Right lobe of liver (tissue), 6 donors: Measurements from ENCODE around the gene DDX25. TPM values are rescaled to one million over a fixed set of nuclear protein-coding genes. Genes with fewer than 3 reads are reported as not detected.

Source experiments
- ATAC-seq, 4 donors: fragments of 200-7000 bp; cut with Tn5 transposase; one replicate each; pipeline ENCODE4 v1.9.1; 2020; ENCODE audit warnings: mild to moderate bottlenecking in 4 of 4, moderate library complexity in 4 of 4
- DNase-seq, 3 donors: peaks; one replicate each; pipeline ENCODE4 v3.0.0-alpha.2; 2020
- H3K27ac ChIP-seq, 3 donors: fragments of 200-600 bp; one replicate each; pipeline ENCODE4 v1.8.0; 2022
- H3K27me3 ChIP-seq, 2 donors: fragments of 200-600 bp; one replicate each; pipeline ENCODE4 v1.8.0; 2022
- H3K36me3 ChIP-seq, 4 donors: fragments of 200-600 bp; sonication (generic) in 1 of 4; one replicate each; pipeline versions ENCODE4 v1.5.1 to v1.8.0; 2017 to 2022; ENCODE audit warnings: control low read depth in 1 of 4
- H3K4me1 ChIP-seq, 4 donors: fragments of 200-600 bp; sonication (generic) in 1 of 4; one replicate each; pipeline versions ENCODE4 v1.5.1 to v1.8.0; 2017 to 2022; ENCODE audit warnings: control low read depth in 1 of 4
- H3K4me3 ChIP-seq, 3 donors: fragments of 200-600 bp; one replicate each; pipeline ENCODE4 v1.8.0; 2022
- H3K9me3 ChIP-seq, 4 donors: fragments of 200-600 bp; sonication (generic) in 1 of 4; one replicate each; pipeline versions ENCODE4 v1.5.1 to v1.8.0; 2017 to 2022; ENCODE audit warnings: control low read depth in 1 of 4
- POLR2A ChIP-seq: fragments of 450-650 bp; IDR thresholded peaks from one replicate; pipeline ENCODE4 v1.6.1; 2017; ENCODE audit warnings: antibody characterized with exemption, mild to moderate bottlenecking
- WGBS: methylation state at CpG from one replicate; pipeline ENCODE4 v1.1.6; 2018; ENCODE audit warnings: low coverage, low lambda C conversion rate; ENCODE audit not compliant: insufficient coverage; ENCODE audit errors: missing lambda C conversion rate; 5-methylcytosine and 5-hydroxymethylcytosine counted together
- intact Hi-C, 2 donors: fragments of 100-400 bp; cut with DNase I; formaldehyde crosslinking; loops; one replicate each; pipeline versions ENCODE4 v1.11.2 to v1.14.1; 2022
- total RNA-seq, 6 experiments: library from RNA; depleted of rRNA in 2 of 6; stranded (reverse); fragments of >200 nt in 2 of 6; fragmentation: NEBNext Ultra II Directional in 3 of 6; extraction: Animal tissue kit (Norgen Biotek cat#: 25700) in 3 of 6; gene quantifications; one replicate each; pipeline versions ENCODE4 v1.1.0 to v1.2.4, GENCODE V29; 2016 to 2023
- TF ChIP-seq, protein P1 (sequence below), 4 donors: fragments of 200-600 bp in 3 of 4; fragments of 450-650 bp in 1 of 4; IDR thresholded peaks; one replicate each; pipeline versions ENCODE4 v1.5.1 to v1.8.0; 2016 to 2022; ENCODE audit warnings: antibody characterized with exemption in 4 of 4, mild to moderate bottlenecking in 2 of 4
- donor health status: DM: no; HTN: yes; CAD: no.
- donor health status: DM: no; HTN: no; CAD: no.
- donor health status: DM: no; HTN: no; CAD: no.
- donor health status: DM: no; HTN: yes; CAD: no.
- donor health status: DM: no; HTN: yes; CAD: no.

Gene DDX25
- total RNA-seq, 6 experiments from 2014 or later: 0.17 to 0.28 (median 0.21) TPM; not detected in 2

DNA sequence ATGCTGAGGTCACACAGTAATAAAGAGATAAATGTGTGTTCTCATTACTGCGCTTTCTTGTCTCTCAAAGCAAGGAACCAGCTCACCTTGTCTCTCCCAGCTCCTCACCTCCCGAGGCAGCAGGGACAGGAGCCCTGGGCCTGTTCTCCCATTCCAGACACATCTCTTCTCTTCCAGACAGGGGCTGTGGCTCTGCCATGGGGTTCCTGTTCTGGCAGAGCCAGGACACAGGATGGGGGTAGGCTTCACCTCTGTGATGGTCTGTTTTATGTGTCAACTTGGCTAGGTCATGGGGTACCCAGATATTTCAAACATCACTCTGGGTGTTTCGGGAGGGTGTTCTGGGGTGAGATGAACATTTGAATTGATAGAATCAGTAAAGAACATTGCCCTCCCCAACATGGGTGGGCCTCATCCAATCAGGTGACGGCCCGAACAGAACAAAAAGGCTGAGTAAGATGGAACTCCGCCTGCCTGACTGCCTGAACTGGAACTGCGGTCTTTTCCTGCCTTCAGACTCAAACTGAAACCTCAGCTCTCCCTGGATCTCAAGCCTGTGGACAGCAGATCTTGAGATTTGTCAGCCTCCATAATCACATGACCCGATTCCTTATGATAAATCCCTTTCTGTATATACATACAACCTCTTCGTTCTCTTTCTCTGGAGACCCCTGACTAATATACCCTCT, 39.5 kb downstream of the DDX25 start:
- Histone ChIP-seq H3K4me3 (no peak overlapping the region), H3K36me3 (no peaks in the 10 kb centered on the region), H3K9me3 (no peaks in the 10 kb centered on the region), H3K27me3 (no peaks in the 10 kb centered on the region), H3K4me1 (no peaks in the 10 kb centered on the region), H3K27ac (no peak overlapping the region)
- DNase-seq (no peak), ATAC-seq (no peak)
- intact Hi-C loops: loop anchor here in 1 of 2 donors (10.0 kb wide), 1 partner anchor 91 kb away; no protein-coding TSS in a partner anchor
- no peak for TF ChIP-seq POLR2A
- TF ChIP-seq, protein P1, sequence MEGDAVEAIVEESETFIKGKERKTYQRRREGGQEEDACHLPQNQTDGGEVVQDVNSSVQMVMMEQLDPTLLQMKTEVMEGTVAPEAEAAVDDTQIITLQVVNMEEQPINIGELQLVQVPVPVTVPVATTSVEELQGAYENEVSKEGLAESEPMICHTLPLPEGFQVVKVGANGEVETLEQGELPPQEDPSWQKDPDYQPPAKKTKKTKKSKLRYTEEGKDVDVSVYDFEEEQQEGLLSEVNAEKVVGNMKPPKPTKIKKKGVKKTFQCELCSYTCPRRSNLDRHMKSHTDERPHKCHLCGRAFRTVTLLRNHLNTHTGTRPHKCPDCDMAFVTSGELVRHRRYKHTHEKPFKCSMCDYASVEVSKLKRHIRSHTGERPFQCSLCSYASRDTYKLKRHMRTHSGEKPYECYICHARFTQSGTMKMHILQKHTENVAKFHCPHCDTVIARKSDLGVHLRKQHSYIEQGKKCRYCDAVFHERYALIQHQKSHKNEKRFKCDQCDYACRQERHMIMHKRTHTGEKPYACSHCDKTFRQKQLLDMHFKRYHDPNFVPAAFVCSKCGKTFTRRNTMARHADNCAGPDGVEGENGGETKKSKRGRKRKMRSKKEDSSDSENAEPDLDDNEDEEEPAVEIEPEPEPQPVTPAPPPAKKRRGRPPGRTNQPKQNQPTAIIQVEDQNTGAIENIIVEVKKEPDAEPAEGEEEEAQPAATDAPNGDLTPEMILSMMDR (IDR thresholded peaks at IDR 0.05): no peak
- 79% methylated on average over 8 of the region's 9 CpGs for WGBS

DNA sequence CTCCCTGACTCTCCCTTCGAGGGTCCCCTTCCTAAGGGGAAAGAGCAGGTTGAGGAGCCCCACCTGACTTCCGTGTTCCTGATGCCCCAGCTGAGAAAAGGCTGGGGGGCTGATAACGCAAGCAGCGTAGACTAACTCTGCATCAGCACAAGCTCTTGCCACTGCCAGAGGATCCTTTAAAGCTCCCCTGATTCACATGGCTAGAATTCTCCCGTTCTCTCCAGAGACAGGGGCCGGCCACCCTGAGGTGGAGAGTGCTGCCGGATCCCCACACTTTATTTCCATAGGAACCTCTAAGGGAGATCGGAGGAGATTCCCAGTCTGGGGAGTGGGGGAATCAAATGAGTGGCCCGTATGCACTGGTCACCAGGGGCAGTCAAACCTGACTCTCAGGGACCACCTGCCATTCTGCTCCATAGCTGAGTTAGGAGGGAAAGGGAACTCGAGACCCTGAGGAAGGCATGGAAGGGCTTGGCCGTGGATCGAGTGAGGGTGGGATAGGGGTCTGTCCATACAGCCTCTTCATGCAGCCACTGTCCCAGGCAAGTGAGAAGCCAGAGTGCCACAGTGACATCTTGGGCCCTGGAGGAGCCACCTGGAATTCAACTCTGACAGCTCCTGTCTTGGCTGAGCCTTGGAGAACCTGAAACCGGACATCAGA, 40.2 kb downstream of the DDX25 start:
- no peaks in the 10 kb centered on the region for H3K4me1 ChIP-seq
- TF ChIP-seq POLR2A: no peak
- TF ChIP-seq, protein P1 (IDR thresholded peaks at IDR 0.05): no peak
- no peaks in the 10 kb centered on the region for H3K36me3 ChIP-seq
- H3K4me3 ChIP-seq: no peak overlapping the region
- DNase-seq (no peak), ATAC-seq (no peak)
- WGBS: 53% methylated on average over 4 of the region's 13 CpGs
- intact Hi-C loops: loop anchor here in 1 of 2 donors (10.0 kb wide), 1 partner anchor 90 kb away; no protein-coding TSS in a partner anchor
- no peaks in the 10 kb centered on the region for H3K27me3 ChIP-seq
- no peaks in the 10 kb centered on the region for H3K9me3 ChIP-seq
- no peak overlapping the region for H3K27ac ChIP-seq

DNA sequence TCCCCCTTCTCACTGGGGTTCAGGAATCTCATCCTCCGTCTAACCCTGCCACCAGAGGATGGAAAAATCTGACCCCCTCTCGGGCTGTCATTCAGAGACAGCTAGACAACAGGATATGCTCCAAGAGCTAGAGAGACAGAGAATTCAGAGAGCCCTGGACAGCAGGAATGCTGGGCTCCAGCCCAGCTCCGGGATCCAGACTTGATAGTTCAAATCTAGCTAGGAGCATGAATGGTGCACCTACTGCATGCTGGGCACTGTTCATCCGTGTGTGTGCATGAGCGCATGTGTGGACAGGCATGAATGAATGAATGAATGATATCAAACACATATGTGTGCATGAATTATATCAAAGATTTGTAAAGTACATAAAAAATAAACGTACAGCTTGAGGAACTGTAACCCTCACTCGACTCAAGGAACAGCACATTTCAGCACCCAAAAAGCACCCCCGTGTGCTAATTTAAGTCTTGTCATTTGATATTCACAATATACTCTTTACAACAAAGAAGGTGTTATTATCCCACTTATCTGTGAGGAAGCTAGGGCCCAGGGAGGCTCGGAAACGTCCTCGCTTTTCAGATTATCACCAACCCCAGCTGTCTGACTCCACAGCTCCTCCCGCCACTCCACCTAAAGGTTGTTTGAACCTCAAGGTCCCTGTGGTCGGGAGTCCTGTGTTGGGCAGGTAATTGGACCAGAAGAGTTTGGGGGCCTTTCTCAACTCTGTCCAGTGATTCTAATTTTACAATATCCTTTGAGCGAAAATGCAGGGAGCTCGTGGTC, 40.9 kb downstream of the DDX25 start:
- WGBS: 69% methylated on average over 12 of the region's 15 CpGs
- TF ChIP-seq, protein P1 (IDR thresholded peaks at IDR 0.05): no peak
- no peak for TF ChIP-seq POLR2A
- no peaks in the 10 kb centered on the region for H3K4me1 ChIP-seq
- H3K9me3 ChIP-seq: no peaks in the 10 kb centered on the region
- H3K27ac ChIP-seq: no peak overlapping the region
- no peak for ATAC-seq
- H3K27me3 ChIP-seq: no peaks in the 10 kb centered on the region
- DNase-seq: no peak
- no peaks in the 10 kb centered on the region for H3K36me3 ChIP-seq
- intact Hi-C loops: loop anchor here in 1 of 2 donors (10.0 kb wide), 1 partner anchor 90 kb away; no protein-coding TSS in a partner anchor
- no peak overlapping the region for H3K4me3 ChIP-seq

DNA sequence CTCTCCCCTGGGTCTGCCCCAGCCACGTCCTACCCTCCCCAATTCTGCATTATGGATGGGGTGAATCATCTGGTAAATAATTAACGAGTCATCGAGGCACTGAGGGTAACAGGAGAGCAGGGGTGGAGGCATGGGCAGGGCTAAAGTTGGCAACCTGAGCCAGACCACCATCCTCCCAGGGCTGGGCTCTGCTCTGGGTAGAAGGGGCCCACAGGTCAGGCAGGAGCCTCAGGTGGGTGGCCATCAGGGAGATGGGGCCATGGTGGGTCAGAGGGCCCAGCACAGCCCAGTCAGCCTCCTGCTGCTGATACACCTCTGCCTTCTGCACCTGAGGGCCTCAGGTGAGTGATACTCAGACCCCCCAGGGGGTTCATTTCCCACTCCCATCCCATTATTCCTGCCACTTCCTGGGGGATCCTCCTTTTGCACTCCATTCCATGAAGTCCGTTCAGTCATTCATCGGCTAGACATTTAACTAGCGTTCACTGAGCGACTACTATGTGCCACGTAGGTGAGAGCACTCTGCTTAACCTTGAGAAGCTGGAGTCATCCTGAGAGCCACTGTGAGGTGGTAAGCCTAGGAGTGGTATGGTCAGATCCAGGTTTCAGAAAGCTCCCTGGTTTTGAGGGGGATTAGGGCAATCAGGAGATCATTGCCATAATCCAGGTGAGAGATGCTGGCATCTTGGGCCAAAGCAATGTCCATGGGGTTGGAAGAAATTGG, 41.7 kb downstream of the DDX25 start, which contains the start of gene VSIG10L2:
Gene VSIG10L2 (plus strand): TSS at position 248 of the 724 bp plus-strand sequence. CDS start 12 bp downstream, at position 260.
- no peak for DNase-seq
- 83% methylated on average over 8 of the region's 8 CpGs for WGBS
- no peaks in the 10 kb centered on the region for H3K9me3 ChIP-seq
- TF ChIP-seq POLR2A: no peak
- no peak for ATAC-seq
- H3K4me3 ChIP-seq: no peak within 1 kb of the TSS
- H3K27me3 ChIP-seq: no peaks in the 10 kb centered on the region
- H3K36me3 ChIP-seq: no peaks in the 10 kb centered on the region
- H3K4me1 ChIP-seq: no peaks in the 10 kb centered on the region
- no peak within 1 kb of the TSS for H3K27ac ChIP-seq
- intact Hi-C loops: loop anchor here in 1 of 2 donors (10.0 kb wide), 1 partner anchor 89 kb away; no protein-coding TSS in a partner anchor
